HUES64 (cell line): ENCODE measurements around the gene PPP1R12A. TPM values are rescaled to one million over a fixed set of nuclear protein-coding genes. Genes with fewer than 3 reads are reported as not detected.
"Not testable (repeated sequence)": the region's sequence is repeated elsewhere in the genome, so short reads cannot be mapped to it uniquely, and the experiment has no call there.

Source experiments
- H3K27ac ChIP-seq: 2 replicates; pipeline ENCODE4 v1.7.0; 2013; ENCODE audit warnings: low read depth, low read length, inconsistent platforms
- H3K27me3 ChIP-seq: 2 replicates; pipeline ENCODE4 v1.6.1; 2013; ENCODE audit warnings: mild to moderate bottlenecking, low read length; ENCODE audit not compliant: insufficient read depth
- H3K36me3 ChIP-seq: 2 replicates; pipeline ENCODE4 v1.6.1; 2013; ENCODE audit warnings: mild to moderate bottlenecking, low read length; ENCODE audit not compliant: insufficient read depth
- H3K4me1 ChIP-seq: 2 replicates; pipeline ENCODE4 v1.6.1; 2013; ENCODE audit warnings: mild to moderate bottlenecking, low read length, moderate library complexity; ENCODE audit not compliant: insufficient read depth
- H3K4me3 ChIP-seq: 2 replicates; pipeline ENCODE4 v1.5.1; 2013; ENCODE audit warnings: mild to moderate bottlenecking, low read length, moderate library complexity
- H3K9ac ChIP-seq: 2 replicates; pipeline ENCODE4 v1.6.1; 2013; ENCODE audit warnings: mild to moderate bottlenecking, low read depth, low read length
- H3K9me3 ChIP-seq: 2 replicates; pipeline ENCODE4 v1.6.1; 2013; ENCODE audit warnings: low read depth, low read length; ENCODE audit not compliant: insufficient read depth
- WGBS: fragments of 150-250, 120-280 bp; methylation state at CpG from one replicate; pipeline ENCODE4 v1.1.7; 2013; ENCODE audit warnings: missing lambda C conversion rate; 5-methylcytosine and 5-hydroxymethylcytosine counted together
- polyA plus RNA-seq, 2 experiments: library from polyadenylated mRNA; stranded (reverse); fragments of 50-300 nt; gene quantifications; one replicate each; pipeline ENCODE4 v1.2.3, GENCODE V29; 2013

Gene PPP1R12A
- 43.6 TPM for polyA plus RNA-seq (2013, experiment 1 of 2)
- polyA plus RNA-seq (2013, experiment 2 of 2) = 44.9 TPM

DNA sequence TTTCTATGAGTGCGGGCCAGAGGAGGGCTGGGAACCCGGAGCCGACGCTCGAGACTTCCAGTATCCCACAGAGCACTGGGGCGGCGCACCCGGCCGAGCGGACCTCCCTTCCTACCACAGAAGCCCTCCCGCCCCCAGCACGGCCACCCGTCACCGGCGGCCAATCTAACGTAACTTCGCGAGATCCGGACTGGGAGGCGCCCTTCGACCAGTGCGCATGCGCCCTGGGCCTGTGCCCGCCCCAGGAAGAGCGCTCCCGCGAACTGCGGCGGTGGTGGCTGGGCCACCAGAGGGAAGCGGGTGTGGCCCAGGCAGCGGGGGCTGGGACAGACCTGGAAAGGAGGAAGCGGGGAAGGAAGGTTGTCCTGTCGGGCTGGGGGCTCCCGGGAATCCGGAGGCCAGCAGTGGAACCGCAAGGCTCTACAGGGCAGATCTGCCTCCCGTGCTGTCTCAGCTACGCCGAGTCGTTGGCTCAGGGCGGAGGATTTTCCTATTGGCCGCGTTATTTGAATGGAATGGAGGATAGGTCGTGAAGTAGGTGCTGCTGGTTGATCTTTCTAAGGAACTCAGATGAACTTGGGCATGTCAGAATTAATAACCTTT is at the start of gene PPP1R12A:
Gene PPP1R12A (minus strand): TSS at position 77 of the 603 bp plus-strand sequence. CDS start 166 bp downstream, outside the sequence.
- Histone ChIP-seq H3K4me3 (peak within 1 kb of the TSS; percentile 100), H3K9ac (peak within 1 kb of the TSS; percentile 99), H3K27me3 (no peaks in the 10 kb centered on the region), H3K36me3 (no peaks in the 10 kb centered on the region), H3K4me1 (peaks cover 33% of the 10 kb centered on the region), H3K9me3 (no peaks in the 10 kb centered on the region), H3K27ac (peak within 1 kb of the TSS; percentile 96)
- WGBS = under 1% methylated on average over 44 of the region's 44 CpGs

DNA sequence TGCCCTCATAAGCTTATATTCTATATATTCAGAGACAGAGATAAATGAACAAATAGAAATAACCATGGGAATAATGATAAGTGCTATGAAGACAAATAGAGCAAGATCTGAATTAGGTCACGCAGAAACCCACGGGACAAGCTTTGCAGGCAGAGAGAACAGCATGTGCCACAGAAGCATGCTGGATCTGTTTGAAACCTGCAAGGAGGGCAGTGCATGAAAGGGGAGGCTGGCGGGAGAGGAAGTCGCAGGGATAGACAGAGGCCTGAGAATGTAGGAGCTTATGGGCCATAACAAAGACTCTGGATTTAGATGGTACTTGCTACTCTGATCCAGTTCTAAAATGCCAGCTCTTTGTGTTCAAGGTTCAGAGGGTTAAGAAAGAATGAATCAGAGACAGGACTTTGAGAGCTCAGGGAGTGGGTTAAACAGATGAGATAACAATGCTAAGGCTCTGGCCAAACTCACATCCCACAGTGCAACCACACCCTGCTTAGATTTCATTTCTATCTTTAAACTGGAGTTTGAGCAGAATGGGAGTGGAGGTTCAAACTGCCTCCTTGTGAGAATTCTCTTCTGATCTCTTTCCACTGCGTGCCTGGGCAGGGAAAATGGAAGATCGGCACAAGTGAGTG is 49.2 kb upstream of the PPP1R12A start:
- Histone ChIP-seq H3K27me3 (no peaks in the 10 kb centered on the region), H3K27ac (no peak overlapping the region), H3K4me1 (no peaks in the 10 kb centered on the region), H3K36me3 (no peaks in the 10 kb centered on the region), H3K9me3 (no peaks in the 10 kb centered on the region), H3K9ac (no peak overlapping the region), H3K4me3 (no peak overlapping the region)
- WGBS = 91% methylated on average over 6 of the region's 6 CpGs

DNA sequence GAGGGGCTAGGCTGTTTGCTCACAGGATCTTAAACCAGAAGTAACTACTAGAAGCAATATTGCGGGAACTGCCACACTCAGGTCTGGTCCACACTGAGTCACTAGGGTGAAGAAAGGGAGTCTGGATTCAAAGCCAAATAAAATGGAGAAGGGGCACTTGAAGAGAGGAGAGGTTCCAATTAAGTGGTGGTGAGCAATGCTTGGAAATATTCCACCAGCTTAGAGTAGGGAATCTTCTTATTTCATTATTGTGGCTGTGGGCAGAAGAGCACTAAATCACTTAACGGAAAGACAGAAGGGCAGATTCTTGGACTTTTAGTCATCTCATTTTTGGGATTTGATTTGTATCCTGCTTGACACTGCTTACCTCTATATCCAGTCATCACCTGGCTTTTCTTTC is 48.6 kb upstream of the PPP1R12A start:
- Histone ChIP-seq H3K9me3 (no peaks in the 10 kb centered on the region), H3K4me1 (no peaks in the 10 kb centered on the region), H3K27ac (no peak overlapping the region), H3K27me3 (no peaks in the 10 kb centered on the region), H3K4me3 (no peak overlapping the region), H3K36me3 (no peaks in the 10 kb centered on the region), H3K9ac (no peak overlapping the region)
- 97% methylated on average over 2 of the region's 2 CpGs for WGBS

DNA sequence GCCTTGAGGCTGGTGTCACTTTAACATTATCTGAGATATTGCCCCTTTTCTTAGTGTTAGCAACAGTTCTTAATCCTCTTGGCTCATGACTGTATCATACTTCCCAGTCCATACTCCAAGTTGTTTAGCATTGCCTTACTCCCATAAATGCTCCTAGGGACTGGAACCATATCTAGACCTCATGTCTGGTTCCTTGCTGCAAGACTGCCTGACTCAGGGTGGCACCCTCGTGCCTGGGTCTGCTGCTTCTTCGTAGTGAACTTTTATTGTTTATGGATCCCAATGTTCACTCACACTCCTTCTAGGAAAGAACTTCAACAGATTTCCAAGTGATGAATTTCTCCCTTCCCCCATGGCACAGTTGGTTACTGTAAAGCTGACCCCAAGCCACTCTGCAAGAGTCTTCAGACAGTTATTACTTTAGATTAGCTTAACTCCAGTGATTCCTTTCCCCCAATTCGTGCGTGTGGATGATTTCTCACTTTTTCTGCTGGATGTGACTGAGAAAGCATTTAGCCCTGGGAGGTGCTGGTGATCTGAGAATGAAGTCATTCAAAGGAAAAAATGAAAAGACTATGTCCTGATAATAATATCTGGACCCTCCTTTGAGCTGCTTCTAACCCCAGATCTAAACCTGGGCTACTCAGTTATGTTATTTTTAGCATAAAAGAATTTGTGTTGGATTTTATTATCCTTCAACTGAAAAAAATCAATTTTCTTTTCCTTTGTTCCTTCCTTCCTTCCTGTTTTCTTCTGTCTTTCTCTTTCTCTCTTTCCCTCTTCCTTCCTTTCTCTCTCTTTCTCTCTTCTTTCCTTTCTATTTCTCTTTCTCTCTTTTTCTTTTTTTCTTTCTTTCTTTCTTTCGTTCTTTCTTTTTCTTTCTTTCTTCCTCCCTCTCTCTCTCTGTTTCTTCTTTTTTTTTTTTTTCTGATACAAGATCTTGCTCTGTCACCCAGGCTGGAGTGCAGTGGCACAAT is 47.5 kb upstream of the PPP1R12A start:
- WGBS = 70% methylated on average over 5 of the region's 5 CpGs

DNA sequence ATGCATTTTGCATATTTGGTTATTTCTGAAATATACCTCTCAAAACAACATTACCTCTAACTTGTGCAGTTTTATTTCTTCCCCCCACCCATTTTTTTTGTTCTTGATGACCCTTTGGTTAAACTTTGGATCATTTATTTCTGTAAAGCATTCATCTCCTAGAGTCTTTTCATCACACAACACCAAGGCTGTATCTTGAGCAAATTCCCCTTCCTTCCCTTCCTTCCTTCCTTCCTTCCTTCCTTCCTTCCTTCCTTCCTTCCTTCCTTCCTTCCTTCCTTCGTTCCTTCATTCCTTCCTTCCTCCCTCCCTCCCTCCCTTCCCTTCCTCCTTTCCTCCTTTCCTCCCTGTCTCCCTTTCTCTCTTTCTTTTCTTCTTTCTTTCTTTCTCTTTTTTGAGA is 43.8 kb upstream of the PPP1R12A start:
- no peaks in the 10 kb centered on the region for H3K4me1 ChIP-seq
- H3K27ac ChIP-seq = no peak overlapping the region
- no peaks in the 10 kb centered on the region for H3K9me3 ChIP-seq
- no peak overlapping the region for H3K4me3 ChIP-seq
- no peaks in the 10 kb centered on the region for H3K27me3 ChIP-seq
- no peak overlapping the region for H3K9ac ChIP-seq
- WGBS = 86% methylated on average over 1 of the region's 1 CpG
- no peaks in the 10 kb centered on the region for H3K36me3 ChIP-seq

More for the DNA sequence above, 47.5 kb upstream of the PPP1R12A start:
- H3K9me3 ChIP-seq = no peaks in the 10 kb centered on the region
- H3K27me3 ChIP-seq = no peaks in the 10 kb centered on the region
- no peak overlapping the region for H3K9ac ChIP-seq
- no peaks in the 10 kb centered on the region for H3K4me1 ChIP-seq
- H3K4me3 ChIP-seq = no peak overlapping the region
- no peak overlapping the region for H3K27ac ChIP-seq
- no peaks in the 10 kb centered on the region for H3K36me3 ChIP-seq

DNA sequence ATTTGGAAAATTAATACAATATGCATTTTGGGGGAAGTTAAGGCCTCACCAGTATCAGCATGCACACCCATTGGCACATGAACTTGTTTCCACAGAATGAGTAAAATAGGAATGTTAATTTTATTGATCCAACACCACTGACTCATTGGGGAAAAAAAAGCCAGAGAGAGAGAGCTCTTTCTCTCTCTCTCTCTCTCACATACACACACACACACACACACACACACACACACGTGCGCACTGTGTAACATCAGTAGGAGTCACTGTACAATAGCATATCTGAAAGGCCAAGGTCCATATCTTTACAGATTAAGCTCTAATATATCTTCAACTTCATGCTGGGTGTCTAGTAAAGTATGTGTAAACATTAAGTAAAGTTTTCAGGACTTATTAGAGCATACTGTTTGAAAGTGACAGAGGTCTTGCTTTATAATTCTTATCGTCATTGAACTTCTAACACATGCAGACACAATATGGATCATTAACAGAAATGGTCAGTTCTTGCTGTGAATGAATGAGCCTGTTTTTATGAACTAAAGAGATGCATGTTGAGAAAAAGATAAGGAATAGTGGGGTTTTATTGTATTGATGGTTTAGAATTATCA is 43.1 kb upstream of the PPP1R12A start:
- not testable (repeated sequence) for H3K36me3 ChIP-seq, H3K9me3 ChIP-seq, H3K9ac ChIP-seq, H3K27me3 ChIP-seq, H3K27ac ChIP-seq, H3K4me3 ChIP-seq, H3K4me1 ChIP-seq
- 100% methylated on average over 1 of the region's 3 CpGs for WGBS

DNA sequence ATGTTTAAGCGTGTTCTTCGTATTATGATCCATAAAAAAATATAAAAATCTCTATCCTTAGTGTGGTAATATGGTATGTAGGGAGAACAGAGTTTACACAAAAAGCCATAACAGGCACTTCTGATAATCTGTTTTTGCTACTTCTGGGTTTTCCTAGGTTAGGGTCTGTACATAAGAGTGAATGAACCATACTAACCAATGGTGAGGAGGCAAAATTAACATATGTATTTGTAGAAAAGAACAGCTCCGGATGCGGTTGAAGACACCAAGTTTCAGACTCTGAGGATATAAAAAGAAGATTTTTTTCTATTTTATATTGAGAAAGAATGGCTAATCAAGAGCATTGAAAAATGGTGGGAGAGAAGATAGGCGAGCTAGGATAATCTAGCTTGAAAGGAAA is 40.2 kb upstream of the PPP1R12A start:
- WGBS = 94% methylated on average over 4 of the region's 5 CpGs
- Histone ChIP-seq H3K36me3 (no peaks in the 10 kb centered on the region), H3K4me1 (peaks cover 4% of the 10 kb centered on the region; the same call in 1 of the 2 replicates), H3K27me3 (no peaks in the 10 kb centered on the region), H3K27ac (no peak overlapping the region), H3K4me3 (no peak overlapping the region), H3K9ac (no peak overlapping the region; the same call in 1 of the 2 replicates), H3K9me3 (no peaks in the 10 kb centered on the region)

DNA sequence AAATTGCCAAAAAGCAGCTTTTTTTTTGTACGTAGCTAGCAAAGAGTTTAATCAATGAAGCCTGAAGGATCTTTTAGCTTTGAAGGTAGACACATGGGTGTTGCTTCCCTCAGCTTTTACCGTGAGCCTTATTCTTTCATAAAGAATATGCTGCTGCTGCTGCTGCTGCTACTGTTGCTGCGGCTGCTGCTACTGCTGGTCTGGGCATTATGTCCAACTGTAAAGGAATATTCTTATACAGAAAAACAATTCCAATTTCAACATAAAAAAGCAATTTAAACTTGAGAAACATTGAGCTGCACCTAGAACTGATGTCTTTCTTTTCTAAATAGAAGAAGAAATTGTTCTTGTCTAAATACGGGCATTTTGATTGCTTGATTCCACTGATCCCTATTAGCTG is 38.9 kb upstream of the PPP1R12A start:
- no peaks in the 10 kb centered on the region for H3K9me3 ChIP-seq
- WGBS = 92% methylated on average over 4 of the region's 4 CpGs
- H3K9ac ChIP-seq = no peak overlapping the region
- H3K4me3 ChIP-seq = no peak overlapping the region
- H3K27ac ChIP-seq = no peak overlapping the region
- no peaks in the 10 kb centered on the region for H3K36me3 ChIP-seq
- peaks cover 4% of the 10 kb centered on the region; the same call in 1 of the 2 replicates for H3K4me1 ChIP-seq
- H3K27me3 ChIP-seq = no peaks in the 10 kb centered on the region

DNA sequence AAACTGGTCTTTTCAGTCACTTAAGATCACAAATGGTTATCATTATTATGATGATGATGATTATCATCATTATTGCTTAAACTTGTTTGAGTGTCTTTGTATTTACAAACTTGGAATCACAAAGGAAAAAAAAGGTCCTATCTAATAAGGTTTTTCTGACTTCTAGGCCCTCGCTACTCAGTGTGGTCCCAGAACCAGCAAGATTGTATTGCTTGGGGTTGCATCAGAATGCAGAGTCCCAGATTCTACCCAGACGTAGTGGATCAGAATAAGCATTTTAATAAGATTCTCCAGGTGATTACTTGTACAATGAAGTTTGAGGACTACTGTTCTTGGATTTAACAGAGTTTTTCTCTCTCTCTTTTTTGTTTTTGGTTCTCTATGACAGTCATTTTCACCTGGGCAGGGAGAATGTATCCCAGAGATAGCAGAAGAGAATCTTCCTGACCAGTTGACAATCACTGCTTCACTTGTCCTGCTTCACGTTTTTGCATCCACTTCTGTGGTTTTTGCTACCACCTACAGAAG is 29.3 kb upstream of the PPP1R12A start:
- Histone ChIP-seq H3K27ac (no peak overlapping the region), H3K9ac (no peak overlapping the region), H3K4me1 (no peaks in the 10 kb centered on the region), H3K36me3 (no peaks in the 10 kb centered on the region), H3K27me3 (no peaks in the 10 kb centered on the region), H3K9me3 (no peaks in the 10 kb centered on the region), H3K4me3 (no peak overlapping the region)
- 80% methylated on average over 3 of the region's 3 CpGs for WGBS

DNA sequence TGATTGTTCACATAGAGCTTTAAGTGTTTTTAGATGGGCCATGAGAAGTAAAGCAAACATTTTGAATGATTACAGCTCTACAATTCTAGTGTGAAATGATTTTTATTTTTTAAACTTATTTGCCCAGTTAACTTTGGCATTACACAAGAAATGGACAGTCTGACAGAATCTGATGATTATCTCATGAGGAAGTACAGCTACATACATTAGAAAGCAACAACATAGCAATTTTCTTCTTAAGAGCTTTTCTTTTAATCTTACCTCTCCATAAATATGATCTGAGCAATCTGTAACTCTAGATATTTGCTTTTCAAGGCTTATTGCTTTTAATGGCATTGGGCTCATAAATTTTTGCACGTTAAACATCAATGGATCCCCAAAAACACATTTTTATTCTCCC is 26.5 kb upstream of the PPP1R12A start:
- no peak overlapping the region for H3K9ac ChIP-seq
- H3K4me1 ChIP-seq = no peaks in the 10 kb centered on the region
- H3K36me3 ChIP-seq = no peaks in the 10 kb centered on the region
- no peak overlapping the region for H3K4me3 ChIP-seq
- H3K9me3 ChIP-seq = no peaks in the 10 kb centered on the region
- H3K27me3 ChIP-seq = no peaks in the 10 kb centered on the region
- WGBS = 100% methylated on average over 1 of the region's 1 CpG
- no peak overlapping the region for H3K27ac ChIP-seq
